Neuron (in vitro differentiated cells): Measurements from ENCODE around the gene OTULIN.

ENCODE experiments used
- H2AFZ ChIP-seq: one replicate; pipeline ENCODE4 v1.6.1; 2013; ENCODE audit warnings: low read depth, mild to moderate bottlenecking, inconsistent platforms, low read length, moderate library complexity
- H3K27me3 ChIP-seq: one replicate; pipeline ENCODE4 v1.6.1; 2013; ENCODE audit warnings: low read length; ENCODE audit not compliant: insufficient read depth
- H3K36me3 ChIP-seq: one replicate; pipeline ENCODE4 v1.6.1; 2013; ENCODE audit warnings: low read length; ENCODE audit not compliant: insufficient read depth
- H3K4me1 ChIP-seq: one replicate; pipeline ENCODE4 v1.6.1; 2013; ENCODE audit warnings: low read length; ENCODE audit not compliant: insufficient read depth
- H3K4me3 ChIP-seq: 2 replicates; pipeline ENCODE4 v1.5.1; 2013; ENCODE audit warnings: mild to moderate bottlenecking, low read length, moderate library complexity
- H3K9me3 ChIP-seq: one replicate; pipeline ENCODE4 v1.6.1; 2013; ENCODE audit warnings: low read length

The OTULIN gene

DNA sequence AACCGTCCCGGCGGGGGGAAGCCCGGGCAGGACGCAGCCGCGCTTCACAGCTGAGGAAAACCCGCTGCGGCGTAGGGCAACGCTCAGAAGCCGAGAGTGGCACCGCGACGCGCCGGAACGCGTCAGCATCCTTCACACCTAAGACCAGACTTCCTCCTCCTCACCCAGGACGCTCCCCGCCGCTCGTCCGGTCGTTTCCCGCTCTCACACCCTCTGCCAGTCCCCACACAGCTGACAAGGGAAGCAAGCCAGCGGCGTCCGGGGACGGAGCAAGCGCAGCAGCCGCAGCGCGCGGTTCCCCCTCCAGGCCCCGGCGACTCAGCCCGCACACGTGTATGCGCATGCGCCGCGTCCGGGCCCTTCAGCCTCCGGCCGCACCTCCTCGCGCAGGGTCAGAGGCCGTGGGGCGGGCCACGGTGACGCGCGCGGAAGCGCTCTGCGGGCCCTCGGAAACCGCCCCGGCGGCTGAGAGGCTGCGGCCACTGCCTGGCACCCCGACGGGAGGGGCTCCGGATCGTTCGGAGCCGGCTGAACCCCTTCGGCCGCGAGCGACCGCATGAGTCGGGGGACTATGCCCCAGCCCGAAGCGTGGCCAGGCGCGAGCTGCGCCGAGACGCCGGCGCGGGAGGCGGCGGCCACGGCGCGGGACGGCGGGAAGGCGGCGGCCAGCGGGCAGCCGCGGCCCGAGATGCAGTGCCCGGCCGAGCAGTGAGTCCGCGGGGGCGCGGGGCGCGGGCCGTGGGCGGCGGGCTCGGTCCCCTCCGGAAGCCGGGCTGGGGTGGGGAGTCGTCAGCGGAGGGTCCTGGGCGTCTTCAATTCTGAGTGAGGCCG, at the start of gene OTULIN:
OTULIN (plus strand) TSS at position 449 of the 831 bp plus-strand sequence; CDS start at position 557, 108 bp downstream.
- no peaks in the 10 kb centered on the region for H3K9me3 ChIP-seq
- peak within 1 kb of the TSS; percentile 67 for H3K4me3 ChIP-seq
- H3K36me3 ChIP-seq, result no peaks in the 10 kb centered on the region
- peaks cover 19% of the 10 kb centered on the region for H3K4me1 ChIP-seq
- H3K27me3 ChIP-seq, result no peaks in the 10 kb centered on the region
- H2AFZ ChIP-seq, result peak within 1 kb of the TSS; percentile 38

DNA sequence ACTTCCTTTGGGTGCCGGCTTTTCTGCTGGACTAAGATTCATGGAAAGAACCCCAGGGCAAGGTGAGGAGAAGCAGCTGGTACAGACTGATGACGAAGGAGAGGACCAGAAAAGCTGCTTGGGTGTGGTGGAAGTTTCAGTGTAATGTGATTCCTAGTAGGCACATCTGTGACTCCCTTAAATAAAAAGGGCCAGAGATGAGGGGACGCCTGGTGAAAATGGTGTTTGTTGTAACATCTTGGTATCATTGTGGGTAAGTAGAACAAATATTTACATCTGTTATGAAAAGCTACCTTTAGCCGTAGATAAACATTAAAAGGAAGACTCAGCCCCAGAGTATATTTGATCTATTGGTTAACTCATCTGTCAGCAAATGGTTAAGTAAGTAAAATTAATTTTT, 49.2 kb upstream of the OTULIN start:
- H3K9me3 ChIP-seq, result no peaks in the 10 kb centered on the region

DNA sequence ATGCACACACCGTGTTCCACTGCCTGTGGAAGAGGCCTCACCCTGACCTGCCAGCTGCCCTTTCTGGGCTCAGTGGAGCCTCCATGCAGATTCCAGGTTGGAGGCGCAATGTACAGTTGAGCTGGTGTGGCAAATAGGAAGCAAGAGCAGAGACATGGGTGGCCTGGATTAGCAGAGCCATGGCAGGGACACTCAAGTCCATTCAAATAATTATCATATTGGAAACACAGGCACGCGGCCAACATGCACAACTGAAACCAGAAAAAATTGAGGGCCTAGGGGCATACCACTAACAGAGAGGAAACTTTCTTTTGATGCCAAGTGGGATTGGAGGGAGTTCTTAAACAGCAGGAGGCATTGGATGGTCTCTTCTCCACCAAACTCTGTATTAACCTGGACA, 47.1 kb upstream of the OTULIN start:
- Histone ChIP-seq H3K27me3 (no peaks in the 10 kb centered on the region), H3K9me3 (no peaks in the 10 kb centered on the region), H2AFZ (no peak overlapping the region), H3K4me3 (no peak overlapping the region), H3K36me3 (peaks cover 2% of the 10 kb centered on the region), H3K4me1 (no peaks in the 10 kb centered on the region)

More for the DNA sequence above, 49.2 kb upstream of the OTULIN start:
- Histone ChIP-seq H2AFZ (no peak overlapping the region), H3K4me1 (no peaks in the 10 kb centered on the region), H3K4me3 (no peak overlapping the region), H3K36me3 (peaks cover 2% of the 10 kb centered on the region), H3K27me3 (no peaks in the 10 kb centered on the region)

DNA sequence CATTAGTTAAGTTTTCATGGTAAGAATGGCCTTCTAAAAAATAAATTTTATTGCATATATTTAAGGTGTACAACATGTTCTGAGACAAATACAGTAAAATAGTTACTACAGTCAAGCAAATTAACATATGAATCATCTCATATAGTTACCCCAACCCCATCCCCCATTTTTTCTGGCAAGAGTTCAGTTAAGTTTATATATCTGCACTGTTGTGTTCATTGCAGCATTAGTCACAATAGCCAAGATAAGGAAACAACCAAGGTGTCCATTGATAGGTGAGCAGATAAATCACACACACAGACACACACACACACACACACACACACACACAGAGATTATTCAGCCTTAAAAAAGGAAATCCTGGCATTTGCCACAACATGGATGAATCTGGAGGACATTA, 37.2 kb upstream of the OTULIN start:
- Histone ChIP-seq H3K4me1 (no peaks in the 10 kb centered on the region), H3K9me3 (no peaks in the 10 kb centered on the region), H3K4me3 (no peak overlapping the region), H3K27me3 (no peaks in the 10 kb centered on the region), H2AFZ (no peak overlapping the region), H3K36me3 (no peaks in the 10 kb centered on the region)

DNA sequence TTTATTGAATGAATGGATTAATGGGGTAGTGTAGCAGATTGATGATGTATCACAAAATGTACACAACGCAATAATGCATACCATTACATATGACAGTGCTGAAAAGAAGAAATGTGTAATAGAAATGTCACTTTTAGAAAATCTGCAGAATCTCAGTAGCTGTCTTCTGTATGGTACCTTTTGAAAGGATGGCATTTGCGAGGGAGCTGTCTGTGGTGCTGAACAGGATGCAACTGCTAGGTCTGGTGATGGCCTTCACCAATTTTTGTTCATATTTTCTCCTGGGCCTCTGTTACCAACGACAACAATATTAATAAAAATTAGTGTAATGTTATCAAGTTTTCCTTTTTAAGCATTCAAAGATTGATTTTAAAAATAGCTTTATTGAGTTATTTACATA, 36.2 kb upstream of the OTULIN start:
- Histone ChIP-seq H3K9me3 (no peaks in the 10 kb centered on the region), H3K4me3 (no peak overlapping the region), H3K36me3 (no peaks in the 10 kb centered on the region)

DNA sequence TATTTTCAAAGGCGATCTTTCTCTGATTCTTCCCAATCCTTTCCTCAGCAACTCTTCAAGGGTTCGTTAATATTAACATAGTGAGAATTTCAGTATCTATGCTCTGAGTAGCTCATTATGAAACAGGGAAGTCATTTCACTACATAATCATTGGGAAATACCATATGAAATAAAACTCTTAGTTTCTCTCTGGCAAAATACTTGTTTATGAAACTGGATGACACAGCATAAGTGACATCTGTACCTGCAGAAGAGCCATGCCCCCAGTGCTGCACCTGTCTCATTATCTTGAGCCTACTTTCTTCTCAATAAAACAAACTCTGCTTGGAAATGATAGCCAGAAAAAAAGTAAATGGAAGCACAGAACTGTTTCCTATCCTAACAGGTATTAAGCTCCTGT, 33.8 kb upstream of the OTULIN start:
- H3K4me1 ChIP-seq, result no peaks in the 10 kb centered on the region
- no peak overlapping the region for H3K4me3 ChIP-seq
- no peaks in the 10 kb centered on the region for H3K27me3 ChIP-seq
- H3K36me3 ChIP-seq, result no peaks in the 10 kb centered on the region
- H2AFZ ChIP-seq, result no peak overlapping the region
- H3K9me3 ChIP-seq, result no peaks in the 10 kb centered on the region

More for the DNA sequence above, 36.2 kb upstream of the OTULIN start:
- no peak overlapping the region for H2AFZ ChIP-seq
- H3K27me3 ChIP-seq, result no peaks in the 10 kb centered on the region
- no peaks in the 10 kb centered on the region for H3K4me1 ChIP-seq

DNA sequence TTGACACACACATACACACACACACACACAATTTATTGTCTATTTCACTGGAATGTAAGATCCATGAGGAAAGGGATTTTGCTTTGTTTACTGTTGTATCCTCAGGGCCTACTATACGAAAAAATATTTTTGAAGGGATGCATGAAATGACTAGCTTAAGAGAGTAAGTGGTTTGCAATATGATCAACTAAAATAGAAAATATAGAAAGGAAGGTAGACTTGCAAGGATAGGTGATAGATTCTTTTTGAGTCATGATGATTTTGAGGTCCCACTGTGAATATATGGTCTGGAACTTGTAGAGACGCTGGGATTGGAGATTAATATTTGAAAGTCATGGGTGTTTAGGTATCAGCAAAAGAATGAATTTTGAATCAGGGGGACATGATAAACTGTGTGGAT, 28.9 kb upstream of the OTULIN start:
- no peaks in the 10 kb centered on the region for H3K27me3 ChIP-seq

DNA sequence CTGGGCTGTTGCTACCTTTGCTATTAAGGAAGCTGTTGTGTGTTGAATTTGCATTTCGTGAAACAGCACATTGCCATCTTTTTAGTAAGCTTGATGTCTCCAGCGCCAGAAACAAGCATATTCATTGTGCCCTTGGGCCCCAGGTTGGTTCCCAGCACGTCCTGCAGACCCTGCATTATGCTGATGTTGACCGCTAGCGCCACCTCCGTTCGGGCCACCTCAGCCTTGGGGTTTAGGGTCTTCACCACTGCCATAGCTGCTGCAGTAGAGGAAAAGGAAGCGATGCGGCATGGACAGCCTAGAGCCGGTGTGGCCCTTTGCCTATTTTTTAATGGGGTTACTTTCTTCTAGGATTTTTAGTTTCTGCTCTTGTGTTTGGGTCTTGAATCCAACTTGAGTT, 23.8 kb upstream of the OTULIN start:
- Histone ChIP-seq H3K4me3 (no peak overlapping the region), H2AFZ (no peak overlapping the region), H3K9me3 (no peaks in the 10 kb centered on the region), H3K36me3 (no peaks in the 10 kb centered on the region), H3K4me1 (no peaks in the 10 kb centered on the region), H3K27me3 (no peaks in the 10 kb centered on the region)

More for the DNA sequence above, 28.9 kb upstream of the OTULIN start:
- H3K9me3 ChIP-seq, result no peaks in the 10 kb centered on the region
- H3K4me3 ChIP-seq, result no peak overlapping the region
- no peaks in the 10 kb centered on the region for H3K36me3 ChIP-seq
- no peak overlapping the region for H2AFZ ChIP-seq
- no peaks in the 10 kb centered on the region for H3K4me1 ChIP-seq

DNA sequence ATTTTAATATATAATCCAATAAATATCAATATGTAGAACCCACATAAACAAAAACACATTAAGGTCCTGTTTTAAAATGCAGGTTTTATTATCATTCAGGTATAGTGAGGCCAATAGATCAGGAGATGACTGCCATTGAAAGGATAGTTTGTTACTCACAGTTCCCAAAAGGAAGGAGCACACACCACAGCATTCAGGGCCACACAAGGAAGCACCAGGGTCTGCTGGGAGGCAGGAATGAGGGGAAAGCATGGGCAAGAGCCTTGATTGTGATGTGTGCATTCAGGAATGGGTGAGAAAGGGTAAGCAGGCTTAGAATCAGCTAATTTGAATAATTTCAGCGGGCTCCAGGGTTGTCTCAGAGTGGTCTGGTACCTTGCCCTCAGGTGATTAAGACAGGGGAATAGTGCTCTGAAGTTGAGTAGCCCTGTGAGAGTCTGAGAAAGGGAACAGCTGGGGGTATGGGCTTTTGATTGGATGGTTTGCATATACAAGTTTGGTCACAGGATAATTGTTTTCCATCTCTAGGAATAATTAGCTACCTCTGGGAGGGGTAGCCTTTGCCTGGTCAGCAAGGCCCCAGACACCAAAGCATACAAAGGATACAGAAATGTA, 19.8 kb upstream of the OTULIN start:
- H3K4me1 ChIP-seq, result no peaks in the 10 kb centered on the region
- no peaks in the 10 kb centered on the region for H3K9me3 ChIP-seq
- H3K27me3 ChIP-seq, result no peaks in the 10 kb centered on the region
- H3K36me3 ChIP-seq, result no peaks in the 10 kb centered on the region
- no peak overlapping the region for H3K4me3 ChIP-seq
- no peak overlapping the region for H2AFZ ChIP-seq

DNA sequence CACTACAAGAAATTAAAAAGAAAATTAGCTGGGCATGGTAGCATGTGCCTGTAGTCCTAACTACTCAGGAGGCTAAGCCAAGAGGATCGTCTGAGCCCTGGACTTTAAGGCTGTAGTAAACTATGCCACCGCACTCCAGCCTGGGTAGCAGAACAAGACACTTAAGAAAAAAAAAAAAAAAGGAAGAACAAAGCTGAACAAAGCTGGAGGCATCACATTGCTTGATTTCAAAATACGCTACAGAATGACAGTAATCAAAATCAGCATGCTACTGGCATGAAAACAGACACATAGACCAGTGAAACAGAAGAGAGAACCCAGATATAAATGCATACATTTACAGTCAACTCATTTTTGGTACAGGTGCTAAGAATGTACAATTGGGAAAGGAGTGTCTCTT, 14.5 kb upstream of the OTULIN start:
- H3K36me3 ChIP-seq, result no peaks in the 10 kb centered on the region
- H3K4me1 ChIP-seq, result no peaks in the 10 kb centered on the region
- no peak overlapping the region for H2AFZ ChIP-seq
- H3K4me3 ChIP-seq, result no peak overlapping the region
- H3K27me3 ChIP-seq, result peaks cover 4% of the 10 kb centered on the region
- no peaks in the 10 kb centered on the region for H3K9me3 ChIP-seq

DNA sequence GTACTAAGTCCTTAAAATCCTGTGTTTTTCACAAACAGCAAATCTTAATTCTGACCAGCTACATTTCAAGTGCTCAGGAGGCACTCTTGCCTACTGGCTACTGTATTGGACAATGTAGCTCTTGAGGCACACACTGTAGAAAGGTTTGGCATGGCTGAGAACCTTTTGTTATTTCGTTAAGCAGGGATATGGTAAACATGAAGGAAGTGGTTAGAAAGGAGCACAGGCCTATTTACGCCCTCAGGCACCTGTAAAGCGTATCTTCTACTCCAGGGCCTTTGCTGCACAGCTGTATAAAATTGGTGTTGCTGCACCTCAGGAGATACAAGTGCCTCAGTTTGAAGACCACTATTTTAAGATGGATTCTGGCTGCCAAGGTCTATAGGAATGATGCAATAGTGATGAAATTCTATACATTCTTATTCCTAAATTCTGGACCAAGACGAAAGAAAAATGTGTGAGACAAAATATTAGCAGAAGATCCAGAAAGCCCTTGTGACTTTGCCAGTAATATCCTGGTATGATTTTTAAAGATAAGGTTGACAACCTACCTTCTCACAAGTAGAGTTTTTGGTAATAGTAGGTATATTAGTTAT, 9.3 kb upstream of the OTULIN start:
- Histone ChIP-seq H3K36me3 (no peaks in the 10 kb centered on the region), H3K9me3 (no peaks in the 10 kb centered on the region), H2AFZ (no peak overlapping the region), H3K27me3 (peaks cover 6% of the 10 kb centered on the region), H3K4me1 (no peaks in the 10 kb centered on the region), H3K4me3 (no peak overlapping the region)

DNA sequence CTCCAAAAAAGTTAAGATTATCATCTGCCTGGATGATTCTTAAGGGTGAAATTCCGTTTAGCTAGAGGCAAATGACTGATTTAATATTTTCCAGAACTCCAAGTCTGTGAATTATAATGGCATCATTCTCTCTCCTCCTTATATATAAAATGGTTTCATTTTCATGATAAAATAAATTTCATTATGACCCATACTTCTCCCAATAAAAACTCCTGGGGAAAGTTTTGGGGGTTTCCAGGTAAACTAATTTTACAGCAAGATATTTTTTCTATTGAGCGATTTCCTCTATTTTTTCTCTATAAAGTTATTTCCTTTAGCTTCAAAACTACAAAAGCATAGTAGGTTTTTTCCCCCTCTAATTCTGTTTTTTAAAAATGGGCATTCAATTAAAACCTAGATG, 7.6 kb upstream of the OTULIN start:
- no peaks in the 10 kb centered on the region for H3K36me3 ChIP-seq
- no peak overlapping the region for H3K4me3 ChIP-seq
- H3K4me1 ChIP-seq, result no peaks in the 10 kb centered on the region
- H3K9me3 ChIP-seq, result no peaks in the 10 kb centered on the region
- peaks cover 6% of the 10 kb centered on the region for H3K27me3 ChIP-seq
- H2AFZ ChIP-seq, result no peak overlapping the region

DNA sequence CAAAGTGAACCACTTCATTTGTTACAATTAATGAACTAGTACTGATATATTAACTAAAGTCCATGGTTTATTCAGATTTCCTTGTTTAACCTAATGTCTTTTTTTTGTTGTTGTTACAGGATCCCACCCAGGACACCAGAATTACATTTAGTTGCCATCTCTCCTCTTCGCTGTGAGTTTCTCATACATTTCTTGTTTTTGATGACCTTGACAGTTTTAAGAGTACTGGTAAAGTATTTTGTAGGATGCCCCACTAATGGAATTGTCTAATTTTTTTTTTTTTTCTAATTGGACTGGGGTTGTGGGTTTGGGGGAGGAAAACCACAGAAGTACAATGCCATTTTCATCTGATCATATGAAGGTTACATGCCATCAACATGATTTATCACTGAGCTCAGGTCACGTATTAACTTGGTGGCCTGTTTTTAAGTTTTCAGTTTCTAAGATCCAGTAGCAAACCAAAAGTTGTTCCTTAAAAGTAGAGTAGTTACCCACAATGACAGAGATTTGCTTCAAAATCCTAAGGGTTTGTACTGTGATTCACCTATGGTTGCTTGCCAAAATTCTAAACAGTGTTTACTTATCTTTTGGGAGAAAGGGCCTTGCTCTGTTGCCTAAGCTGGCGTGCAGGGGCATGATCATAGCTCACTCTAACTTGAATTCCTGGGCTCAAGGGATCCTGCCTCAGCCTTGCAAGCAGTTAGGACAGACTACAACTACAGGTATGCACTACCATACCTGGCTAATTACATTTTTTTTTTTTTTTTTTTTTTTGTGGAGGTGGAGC, 4.5 kb upstream of the OTULIN start:
- Histone ChIP-seq H2AFZ (no peak overlapping the region), H3K9me3 (no peaks in the 10 kb centered on the region), H3K4me3 (no peak overlapping the region)

More for the DNA sequence above, 4.5 kb upstream of the OTULIN start:
- H3K4me1 ChIP-seq, result peaks cover 6% of the 10 kb centered on the region
- no peaks in the 10 kb centered on the region for H3K36me3 ChIP-seq
- peaks cover 2% of the 10 kb centered on the region for H3K27me3 ChIP-seq
